ACC112 (cell line): Measurements from ENCODE around the gene ZNF200.
"Not testable (repeated sequence)": the region's sequence is repeated elsewhere in the genome, so short reads cannot be mapped to it uniquely, and the experiment has no call there.

Experiments used
- H2AFZ ChIP-seq: fragments of 200-600 bp; sonication (generic); one replicate; pipeline ENCODE4 v1.6.0; 2017; ENCODE audit warnings: antibody characterized with exemption, low read length; ENCODE audit not compliant: unreplicated experiment
- H3K27ac ChIP-seq: fragments of 200-600 bp; sonication (generic); 2 replicates; pipeline ENCODE4 v1.5.1; 2014; ENCODE audit warnings: low read depth, mild to moderate bottlenecking, antibody characterized with exemption, low read length, moderate library complexity
- H3K27me3 ChIP-seq: fragments of 200-600 bp; sonication (generic); 2 replicates; pipeline ENCODE4 v1.6.1; 2014; ENCODE audit warnings: mild to moderate bottlenecking, antibody characterized with exemption, low read length, moderate library complexity, mixed read lengths; ENCODE audit not compliant: insufficient read depth
- H3K36me3 ChIP-seq: fragments of 200-600 bp; sonication (generic); 2 replicates; pipeline ENCODE4 v1.6.1; 2016; ENCODE audit warnings: mild to moderate bottlenecking, antibody characterized with exemption, low read length, moderate library complexity, mixed read lengths; ENCODE audit not compliant: insufficient read depth
- H3K4me1 ChIP-seq: fragments of 200-600 bp; sonication (generic); one replicate; pipeline ENCODE4 v1.6.1; 2016; ENCODE audit warnings: low read length, mixed read lengths; ENCODE audit not compliant: insufficient read depth, unreplicated experiment, control insufficient read depth
- H3K4me3 ChIP-seq: fragments of 200-600 bp; sonication (generic); 2 replicates; pipeline ENCODE4 v1.5.1; 2014; ENCODE audit warnings: mild to moderate bottlenecking, low read depth, low read length
- H3K79me2 ChIP-seq: fragments of 200-600 bp; sonication (generic); one replicate; pipeline ENCODE4 v1.6.0; 2016; ENCODE audit warnings: low read length; ENCODE audit not compliant: control insufficient read depth, unreplicated experiment, insufficient read depth

ZNF200 gene

DNA sequence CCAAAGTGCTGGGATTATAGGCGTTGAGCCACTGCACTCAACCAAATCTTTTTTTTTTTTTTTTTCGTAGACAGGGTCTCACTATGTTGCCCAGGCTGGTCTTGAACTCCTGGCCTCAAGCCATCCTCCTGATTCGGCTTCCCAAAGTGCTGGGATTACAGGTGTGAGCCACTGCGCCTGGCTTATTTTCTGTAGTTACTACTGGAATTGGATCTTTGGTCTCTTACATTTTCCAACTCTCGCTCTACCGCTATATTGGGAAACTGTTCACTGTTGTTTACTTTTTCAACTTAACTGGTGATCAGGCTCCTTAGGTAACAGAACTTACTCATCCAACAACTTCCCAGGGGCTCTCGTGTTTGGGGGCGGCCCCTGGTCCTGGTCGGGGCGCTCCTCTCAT is 14.1 kb downstream of the ZNF200 start:
- peaks cover 38% of the 10 kb centered on the region for H3K36me3 ChIP-seq
- no peak overlapping the region for H2AFZ ChIP-seq
- no peaks in the 10 kb centered on the region for H3K79me2 ChIP-seq
- no peaks in the 10 kb centered on the region for H3K4me1 ChIP-seq
- H3K27ac ChIP-seq = no peak overlapping the region
- peaks cover 12% of the 10 kb centered on the region for H3K27me3 ChIP-seq
- H3K4me3 ChIP-seq = no peak overlapping the region

DNA sequence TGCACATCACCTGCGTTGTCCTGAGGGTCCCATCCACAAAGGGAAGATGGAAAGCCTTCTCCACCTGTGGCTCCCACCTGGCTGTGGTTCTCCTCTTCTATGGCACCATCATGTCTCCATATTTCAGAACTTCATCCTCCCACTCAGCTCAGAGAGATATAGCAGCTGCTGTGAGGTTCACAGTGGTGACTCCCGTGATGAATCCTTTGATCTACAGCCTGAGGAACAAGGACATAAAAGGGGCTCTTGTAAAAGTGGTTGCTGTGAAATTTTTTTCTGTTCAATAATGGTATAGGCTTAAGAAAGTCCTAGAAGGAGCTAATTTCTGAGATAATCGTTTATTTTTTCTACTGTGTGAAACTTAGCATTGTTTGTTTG is 18.7 kb downstream of the ZNF200 start:
- H3K79me2 ChIP-seq = no peaks in the 10 kb centered on the region
- no peaks in the 10 kb centered on the region for H3K4me1 ChIP-seq
- no peak overlapping the region for H3K27ac ChIP-seq
- peaks cover 17% of the 10 kb centered on the region for H3K27me3 ChIP-seq
- no peaks in the 10 kb centered on the region for H3K36me3 ChIP-seq
- no peak overlapping the region for H3K4me3 ChIP-seq
- H2AFZ ChIP-seq = no peak overlapping the region

DNA sequence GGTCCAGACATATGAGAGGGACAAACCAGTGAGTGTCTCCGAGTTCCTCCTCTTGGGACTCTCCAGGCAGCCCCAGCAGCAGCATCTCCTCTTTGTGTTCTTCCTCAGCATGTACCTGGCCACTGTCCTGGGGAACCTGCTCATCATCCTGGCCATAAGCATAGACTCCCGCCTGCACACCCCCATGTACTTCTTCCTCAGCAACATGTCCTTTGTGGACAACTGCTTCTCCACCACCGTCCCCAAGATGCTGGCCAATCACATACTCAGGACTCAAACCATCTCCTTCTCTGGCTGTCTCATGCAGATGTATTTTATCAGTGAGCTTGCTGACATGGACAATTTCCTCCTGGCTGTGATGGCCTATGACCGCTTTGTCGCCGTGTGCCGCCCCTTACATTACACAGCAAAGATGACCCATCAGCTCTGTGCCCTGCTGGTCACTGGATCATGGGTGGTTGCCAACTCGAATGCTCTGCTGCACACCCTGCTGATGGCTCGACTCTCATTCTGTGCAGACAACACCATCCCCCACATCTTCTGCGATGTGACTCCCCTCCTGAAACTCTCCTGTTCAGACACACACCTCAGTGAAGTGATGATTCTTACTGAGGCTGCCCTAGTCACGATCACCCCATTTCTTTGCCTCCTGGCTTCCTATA is 19.2 kb downstream of the ZNF200 start:
- no peaks in the 10 kb centered on the region for H3K4me1 ChIP-seq
- peaks cover 17% of the 10 kb centered on the region for H3K27me3 ChIP-seq
- no peaks in the 10 kb centered on the region for H3K79me2 ChIP-seq
- no peak overlapping the region for H2AFZ ChIP-seq
- no peaks in the 10 kb centered on the region for H3K36me3 ChIP-seq
- no peak overlapping the region for H3K27ac ChIP-seq
- H3K4me3 ChIP-seq = no peak overlapping the region

DNA sequence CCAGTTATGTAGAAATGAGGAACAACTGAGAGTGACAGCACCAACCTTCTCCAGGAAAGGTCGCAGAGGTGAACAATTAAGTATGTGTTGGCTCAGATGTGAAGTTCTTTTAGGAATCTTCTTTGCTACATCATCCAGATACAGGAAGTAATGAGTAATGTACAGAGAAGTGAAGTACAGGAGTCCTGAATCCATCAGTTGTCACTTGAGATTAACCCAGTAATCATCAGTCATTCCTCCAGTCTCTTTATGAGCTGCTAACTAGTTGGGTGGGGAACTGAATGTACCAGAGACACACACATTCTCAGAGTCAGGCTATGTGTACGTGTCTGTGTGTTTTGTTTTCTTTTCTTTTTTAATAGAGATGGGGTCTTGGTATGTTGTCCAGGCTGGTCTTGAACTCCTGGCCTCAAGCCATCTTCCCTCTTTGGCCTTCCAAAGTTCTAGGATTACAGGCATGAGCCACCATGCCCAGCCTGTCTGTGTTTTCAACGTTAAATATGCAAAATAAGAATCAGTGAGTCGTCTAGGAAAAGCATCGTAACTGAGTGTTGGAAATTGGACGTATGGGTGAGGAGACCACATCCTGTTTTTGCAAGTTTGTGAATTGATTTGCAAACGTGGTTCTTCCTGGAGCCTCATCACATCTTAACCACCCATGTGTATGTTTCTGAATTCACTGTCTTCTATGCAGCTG is 19.9 kb downstream of the ZNF200 start:
- H3K27ac ChIP-seq = no peak overlapping the region
- H3K27me3 ChIP-seq = peaks cover 17% of the 10 kb centered on the region
- H3K36me3 ChIP-seq = no peaks in the 10 kb centered on the region
- H3K4me3 ChIP-seq = no peak overlapping the region
- no peaks in the 10 kb centered on the region for H3K4me1 ChIP-seq
- H2AFZ ChIP-seq = no peak overlapping the region
- no peaks in the 10 kb centered on the region for H3K79me2 ChIP-seq

DNA sequence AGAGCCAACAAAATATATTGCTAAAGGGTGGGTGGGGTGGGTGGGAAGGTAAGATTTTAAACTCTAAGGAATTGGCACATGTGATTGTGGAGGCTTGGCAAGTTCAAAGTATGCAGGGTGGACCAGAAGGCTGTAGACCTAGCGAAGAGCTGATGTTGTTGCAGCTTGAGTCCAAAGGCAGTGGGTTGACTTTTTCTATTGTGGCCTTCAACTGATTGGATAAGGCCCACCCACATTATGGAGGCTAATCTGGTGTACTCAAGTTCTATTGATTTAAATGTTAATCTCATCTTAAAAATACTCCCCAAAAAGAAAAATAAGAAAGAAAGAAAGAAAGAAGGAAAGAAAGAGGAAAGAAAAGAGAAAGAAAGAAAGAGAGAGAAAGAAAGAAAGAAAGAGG is 22.4 kb downstream of the ZNF200 start:
- no peak overlapping the region for H3K27ac ChIP-seq
- no peaks in the 10 kb centered on the region for H3K79me2 ChIP-seq
- no peaks in the 10 kb centered on the region for H3K4me1 ChIP-seq
- no peak overlapping the region for H3K4me3 ChIP-seq
- no peaks in the 10 kb centered on the region for H3K36me3 ChIP-seq
- no peak overlapping the region for H2AFZ ChIP-seq
- H3K27me3 ChIP-seq = peaks cover 17% of the 10 kb centered on the region

DNA sequence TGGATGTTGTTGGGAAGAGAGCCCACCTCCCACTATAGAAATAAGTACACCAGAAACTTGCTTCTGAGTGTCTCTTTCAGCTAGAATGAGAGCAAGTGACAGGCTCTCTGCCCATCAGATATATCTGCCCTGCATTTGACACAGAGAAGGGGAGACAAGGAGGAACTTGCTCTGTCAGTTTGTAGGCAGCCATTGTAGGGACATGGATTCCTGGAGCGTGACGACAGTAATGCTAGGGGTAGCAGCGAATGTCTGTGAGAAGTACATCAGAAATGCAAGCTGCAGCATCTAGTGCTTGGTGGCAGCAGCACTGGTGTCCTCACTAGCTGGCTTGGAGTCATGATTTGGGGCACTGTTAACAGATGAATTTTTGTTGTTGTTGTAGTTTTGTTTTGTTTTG is 23.0 kb downstream of the ZNF200 start:
- H3K79me2 ChIP-seq = no peaks in the 10 kb centered on the region
- no peaks in the 10 kb centered on the region for H3K36me3 ChIP-seq
- no peaks in the 10 kb centered on the region for H3K4me1 ChIP-seq
- H3K4me3 ChIP-seq = no peak overlapping the region
- no peak overlapping the region for H2AFZ ChIP-seq
- H3K27me3 ChIP-seq = peaks cover 17% of the 10 kb centered on the region
- no peak overlapping the region for H3K27ac ChIP-seq

DNA sequence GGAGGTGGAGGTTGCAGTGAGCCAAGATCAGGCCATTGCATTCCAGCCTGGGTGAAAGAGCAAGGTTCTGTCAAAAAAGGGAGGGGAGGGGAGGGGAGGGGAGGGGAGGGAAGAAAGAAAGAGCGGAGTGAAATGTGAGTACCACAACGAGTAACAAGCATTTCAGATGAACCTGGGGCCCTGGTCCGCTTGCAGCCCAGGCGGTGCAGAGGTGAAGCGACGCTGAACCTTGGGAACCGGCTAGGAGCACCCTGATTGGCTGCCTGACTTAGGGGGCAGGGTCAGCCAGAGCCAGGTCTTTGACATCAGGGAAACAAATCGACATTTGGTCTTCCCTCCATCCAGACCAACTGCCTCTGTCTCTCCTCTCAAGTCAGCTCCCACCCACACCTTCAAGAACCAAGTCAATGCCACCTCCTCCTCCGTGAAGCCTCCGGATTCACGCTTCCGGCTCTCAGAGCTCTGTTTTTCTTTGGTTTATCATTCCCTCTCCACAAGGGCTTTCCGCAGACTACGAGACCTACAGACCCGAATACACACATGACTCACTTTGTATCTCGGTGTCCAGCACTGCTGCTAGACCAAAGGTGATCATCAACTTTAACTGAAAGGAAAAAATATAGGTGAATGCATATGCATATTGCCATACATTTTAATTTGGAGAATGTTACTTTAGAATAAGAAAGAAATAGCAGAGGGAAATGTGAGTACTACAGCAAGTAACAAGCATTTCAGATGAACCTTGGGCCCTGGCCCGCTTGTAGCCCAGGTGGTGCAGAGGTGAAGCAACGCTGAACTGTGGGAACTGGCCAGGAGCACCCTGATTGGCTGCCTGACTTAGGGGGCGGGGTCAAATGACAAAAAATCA is 27.6 kb downstream of the ZNF200 start:
- Histone ChIP-seq H3K27ac (no peak overlapping the region), H2AFZ (no peak overlapping the region), H3K36me3 (no peaks in the 10 kb centered on the region), H3K4me3 (no peak overlapping the region), H3K4me1 (no peaks in the 10 kb centered on the region), H3K27me3 (peaks cover 7% of the 10 kb centered on the region), H3K79me2 (no peaks in the 10 kb centered on the region)

DNA sequence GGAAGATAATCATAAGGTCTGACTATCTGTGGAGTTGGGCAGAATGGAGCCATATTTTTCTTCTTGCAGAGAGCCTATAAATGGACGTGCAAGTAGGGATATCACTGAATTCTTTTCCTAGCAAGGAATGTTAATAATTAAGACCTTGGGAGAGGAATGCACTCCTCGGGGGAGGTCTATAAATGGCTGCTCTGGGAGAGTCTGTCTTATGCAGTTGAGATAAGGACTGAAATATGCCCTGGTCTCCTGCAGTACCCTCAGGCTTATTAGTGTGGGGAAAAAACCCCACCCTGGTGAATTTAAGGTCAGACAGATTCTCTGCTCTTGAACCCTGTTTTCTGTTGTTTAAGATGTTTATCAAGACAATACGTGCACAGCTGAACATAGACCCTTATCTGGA is 29.0 kb downstream of the ZNF200 start:
- not testable (repeated sequence) for H3K27me3 ChIP-seq, H3K4me1 ChIP-seq, H3K36me3 ChIP-seq, H3K27ac ChIP-seq, H3K4me3 ChIP-seq, H2AFZ ChIP-seq, H3K79me2 ChIP-seq

DNA sequence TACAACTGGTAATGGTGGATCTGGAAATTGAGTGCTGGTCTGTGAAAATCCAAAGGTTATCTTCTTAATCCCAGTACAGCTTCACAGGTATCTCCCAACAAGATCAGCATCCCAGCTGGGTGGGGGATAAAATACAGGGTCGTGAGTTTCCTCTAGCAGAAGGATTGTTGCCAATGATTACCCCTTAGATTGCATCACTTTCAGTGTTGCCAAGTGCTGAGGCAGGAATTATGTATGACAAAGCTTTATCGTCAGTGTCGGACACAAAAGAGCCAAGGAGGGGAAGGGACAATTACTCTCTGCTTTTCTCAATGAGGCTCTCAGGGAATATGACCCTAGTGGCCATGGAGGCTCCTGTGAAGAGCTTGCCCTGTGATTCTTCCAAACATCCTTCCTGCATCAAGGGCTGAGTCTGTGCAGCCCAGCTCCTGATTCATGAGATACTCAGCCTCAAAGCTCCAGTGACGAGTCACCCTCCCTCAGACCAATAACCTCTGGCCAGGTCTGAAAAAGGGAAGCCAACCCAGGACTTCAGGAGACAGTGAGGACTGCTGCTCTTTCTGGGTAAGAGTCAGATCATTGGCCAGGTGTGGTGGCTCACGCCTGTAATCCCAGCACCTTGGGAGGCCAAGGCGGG is 31.9 kb downstream of the ZNF200 start:
- Histone ChIP-seq H3K36me3 (no peaks in the 10 kb centered on the region), H3K4me1 (no peaks in the 10 kb centered on the region), H3K27me3 (peaks cover 23% of the 10 kb centered on the region), H2AFZ (no peak overlapping the region), H3K4me3 (no peak overlapping the region), H3K27ac (no peak overlapping the region), H3K79me2 (no peaks in the 10 kb centered on the region)

DNA sequence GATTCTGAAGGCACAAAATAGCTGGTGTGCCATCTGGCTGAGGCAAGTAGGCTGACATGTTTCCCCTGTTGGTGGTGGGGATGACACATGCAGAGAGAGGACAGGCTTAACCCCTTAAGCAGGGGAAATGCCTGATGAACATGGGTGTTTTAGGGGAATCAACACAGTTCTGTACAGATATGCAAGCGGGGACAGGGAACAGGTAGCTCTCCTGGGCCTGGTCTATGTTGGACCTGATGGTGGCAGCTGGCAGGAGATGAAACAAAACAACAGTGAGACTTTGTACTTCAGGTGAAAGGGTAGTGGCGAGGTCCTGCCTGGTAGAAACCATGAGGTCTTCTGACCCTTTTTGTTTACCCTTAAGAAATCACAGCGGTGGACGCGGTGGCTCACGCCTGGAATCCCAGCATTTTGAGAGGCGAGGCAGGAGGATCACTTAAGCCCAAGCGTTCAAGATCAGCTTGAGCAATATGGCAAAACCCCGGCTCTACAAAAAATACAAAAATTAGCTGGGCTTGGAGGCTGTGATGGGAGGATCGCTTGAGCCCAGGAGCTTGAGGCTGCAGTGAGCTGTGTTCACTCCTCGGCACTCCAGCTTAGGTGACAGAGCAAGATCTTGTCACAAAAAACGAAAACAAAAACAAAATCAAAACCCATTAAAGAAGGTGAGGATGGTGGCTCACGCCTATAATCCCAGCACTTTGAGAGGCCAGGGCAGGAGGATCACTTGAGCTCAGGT is 36.5 kb downstream of the ZNF200 start:
- H2AFZ ChIP-seq = no peak overlapping the region
- no peaks in the 10 kb centered on the region for H3K36me3 ChIP-seq
- H3K4me3 ChIP-seq = no peak overlapping the region
- H3K4me1 ChIP-seq = no peaks in the 10 kb centered on the region
- H3K27me3 ChIP-seq = peaks cover 21% of the 10 kb centered on the region
- no peaks in the 10 kb centered on the region for H3K79me2 ChIP-seq
- no peak overlapping the region for H3K27ac ChIP-seq
